Measurements from ENCODE around the gene NFKBIZ.
"Not testable (repeated sequence)": the region's sequence is repeated elsewhere in the genome, so short reads cannot be mapped to it uniquely, and the experiment has no call there.

NFKBIZ gene

DNA sequence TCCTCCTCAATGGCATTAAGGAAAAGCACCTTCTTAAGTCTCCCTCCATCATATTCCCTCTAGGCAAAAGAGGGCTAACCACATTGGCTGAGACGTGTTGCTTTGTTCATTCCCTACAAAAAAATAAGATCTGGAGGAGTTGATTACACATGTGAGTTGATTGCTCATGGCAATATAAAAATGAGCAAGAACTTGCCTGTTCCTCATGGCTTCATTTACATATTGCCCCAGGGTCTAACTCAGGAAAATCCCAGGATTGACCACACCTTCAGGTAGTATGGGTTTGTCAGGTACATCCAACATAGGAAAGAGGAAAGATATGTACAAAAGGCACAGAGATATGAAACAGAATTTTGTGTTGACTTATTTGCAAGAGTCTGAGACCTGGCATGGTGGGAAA lies 35.5 kb downstream of the NFKBIZ start:
- no peak for DNase-seq (ENCODE audit: low read depth)
- no peak overlapping the region for H3K4me3 ChIP-seq (ENCODE audit: low read depth, low read length)
- TF ChIP-seq, protein P1, sequence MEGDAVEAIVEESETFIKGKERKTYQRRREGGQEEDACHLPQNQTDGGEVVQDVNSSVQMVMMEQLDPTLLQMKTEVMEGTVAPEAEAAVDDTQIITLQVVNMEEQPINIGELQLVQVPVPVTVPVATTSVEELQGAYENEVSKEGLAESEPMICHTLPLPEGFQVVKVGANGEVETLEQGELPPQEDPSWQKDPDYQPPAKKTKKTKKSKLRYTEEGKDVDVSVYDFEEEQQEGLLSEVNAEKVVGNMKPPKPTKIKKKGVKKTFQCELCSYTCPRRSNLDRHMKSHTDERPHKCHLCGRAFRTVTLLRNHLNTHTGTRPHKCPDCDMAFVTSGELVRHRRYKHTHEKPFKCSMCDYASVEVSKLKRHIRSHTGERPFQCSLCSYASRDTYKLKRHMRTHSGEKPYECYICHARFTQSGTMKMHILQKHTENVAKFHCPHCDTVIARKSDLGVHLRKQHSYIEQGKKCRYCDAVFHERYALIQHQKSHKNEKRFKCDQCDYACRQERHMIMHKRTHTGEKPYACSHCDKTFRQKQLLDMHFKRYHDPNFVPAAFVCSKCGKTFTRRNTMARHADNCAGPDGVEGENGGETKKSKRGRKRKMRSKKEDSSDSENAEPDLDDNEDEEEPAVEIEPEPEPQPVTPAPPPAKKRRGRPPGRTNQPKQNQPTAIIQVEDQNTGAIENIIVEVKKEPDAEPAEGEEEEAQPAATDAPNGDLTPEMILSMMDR (IDR thresholded peaks at IDR 0.05; ENCODE audit: low read depth, low read length): no peak
- TF ChIP-seq POLR2A (IDR thresholded peaks at IDR 0.05; ENCODE audit: extremely low read depth, insufficient read length) (no peak), MYC (IDR thresholded peaks at IDR 0.05; ENCODE audit: low read depth, low read length) (no peak)
- TF ChIP-seq, protein P2, sequence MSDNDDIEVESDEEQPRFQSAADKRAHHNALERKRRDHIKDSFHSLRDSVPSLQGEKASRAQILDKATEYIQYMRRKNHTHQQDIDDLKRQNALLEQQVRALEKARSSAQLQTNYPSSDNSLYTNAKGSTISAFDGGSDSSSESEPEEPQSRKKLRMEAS (IDR thresholded peaks at IDR 0.05; ENCODE audit: low read depth, low read length): no peak

DNA sequence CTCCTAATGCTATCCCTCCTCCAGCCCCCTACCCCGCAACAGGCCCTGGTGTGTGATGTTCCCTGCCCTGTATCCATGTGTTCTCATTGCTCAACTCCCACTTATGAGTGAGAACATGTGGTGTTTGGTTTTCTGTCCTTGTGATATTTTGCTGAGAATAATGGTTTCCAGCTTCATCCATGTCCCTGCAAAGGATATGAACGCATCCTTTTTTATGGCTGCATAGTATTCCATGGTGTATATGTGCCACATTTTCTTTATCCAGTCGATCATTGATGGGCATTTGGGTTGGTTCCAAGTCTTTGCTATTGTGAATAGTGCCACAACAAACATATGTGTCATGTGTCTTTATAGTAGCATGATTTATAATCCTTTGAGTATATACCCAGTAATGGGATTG lies 36.3 kb downstream of the NFKBIZ start:
- not testable (repeated sequence) for DNase-seq (ENCODE audit: low read depth); H3K4me3 ChIP-seq (ENCODE audit: low read depth, low read length)

DNA sequence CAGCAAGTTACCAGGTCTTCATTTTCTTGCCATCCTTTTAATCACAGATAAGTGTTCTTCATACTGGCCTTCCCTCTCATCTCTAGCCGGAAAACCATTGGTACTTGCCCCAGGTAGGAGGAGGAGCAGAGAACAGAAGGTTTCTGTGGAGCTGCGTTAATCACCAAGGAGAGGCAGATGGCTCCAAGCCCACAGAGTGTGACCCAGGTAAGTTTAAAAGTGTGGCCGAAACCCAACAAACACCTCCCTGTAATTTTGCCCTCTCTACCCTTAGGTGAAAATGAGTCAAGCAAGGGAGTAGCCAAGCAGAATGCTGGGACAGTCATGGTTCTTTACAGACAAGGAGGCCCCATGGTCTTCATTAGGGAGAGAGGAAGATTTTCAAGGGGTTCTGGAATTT lies 37.3 kb downstream of the NFKBIZ start:
- TF ChIP-seq, protein P2 (IDR thresholded peaks at IDR 0.05; ENCODE audit: low read depth, low read length): no peak
- TF ChIP-seq POLR2A (IDR thresholded peaks at IDR 0.05; ENCODE audit: extremely low read depth, insufficient read length) (no peak), MYC (IDR thresholded peaks at IDR 0.05; ENCODE audit: low read depth, low read length) (no peak)
- TF ChIP-seq, protein P1 (IDR thresholded peaks at IDR 0.05; ENCODE audit: low read depth, low read length): no peak
- DNase-seq (ENCODE audit: low read depth): no peak
- H3K4me3 ChIP-seq (ENCODE audit: low read depth, low read length): no peak overlapping the region

DNA sequence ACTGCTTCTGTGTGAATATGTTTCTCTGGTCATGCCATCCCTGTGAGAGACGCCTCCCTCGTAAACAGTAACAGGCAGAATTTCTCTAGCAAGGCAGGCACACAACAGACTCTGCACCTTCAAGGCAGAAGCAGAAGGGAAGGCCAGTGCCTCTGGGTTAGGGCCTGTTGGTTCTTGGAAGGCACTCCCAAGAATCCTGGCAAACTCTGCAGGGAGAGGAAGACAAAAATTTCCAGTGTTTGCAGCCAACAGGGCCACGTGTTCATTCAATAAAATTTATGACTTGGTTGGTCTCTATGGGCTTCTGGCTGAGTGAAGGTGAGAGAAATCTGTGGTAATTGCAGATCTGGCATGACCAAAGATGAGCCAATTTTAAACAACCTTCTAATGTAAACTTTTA lies 39.3 kb downstream of the NFKBIZ start:
- DNase-seq (ENCODE audit: low read depth): no peak
- no peak for TF ChIP-seq MYC (IDR thresholded peaks at IDR 0.05; ENCODE audit: low read depth, low read length)
- no peak for TF ChIP-seq POLR2A (IDR thresholded peaks at IDR 0.05; ENCODE audit: extremely low read depth, insufficient read length)
- TF ChIP-seq, protein P2 (IDR thresholded peaks at IDR 0.05; ENCODE audit: low read depth, low read length): no peak
- TF ChIP-seq, protein P1 (IDR thresholded peaks at IDR 0.05; ENCODE audit: low read depth, low read length): no peak
- H3K4me3 ChIP-seq (ENCODE audit: low read depth, low read length): no peak overlapping the region

DNA sequence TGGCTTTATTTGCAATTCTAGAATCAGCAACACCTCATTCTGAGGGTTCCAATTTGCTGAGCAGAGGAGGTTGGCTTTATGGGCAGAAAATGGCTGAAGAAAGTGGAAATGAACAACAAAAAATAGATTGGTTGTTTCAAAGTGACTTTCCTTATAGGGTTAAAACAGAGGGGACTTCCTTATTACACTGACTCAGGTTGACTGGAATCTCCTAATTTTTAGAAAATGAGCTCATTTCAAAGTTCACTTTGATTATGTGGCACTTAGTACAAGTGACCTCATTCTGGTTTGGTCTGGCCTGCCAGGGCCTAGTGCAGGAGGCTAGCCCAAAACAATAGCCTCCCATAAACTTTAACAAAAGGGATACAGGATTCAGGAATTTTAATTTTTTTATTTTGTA lies 41.4 kb downstream of the NFKBIZ start:
- H3K4me3 ChIP-seq (ENCODE audit: low read depth, low read length): no peak overlapping the region
- TF ChIP-seq POLR2A (IDR thresholded peaks at IDR 0.05; ENCODE audit: extremely low read depth, insufficient read length) (no peak), MYC (IDR thresholded peaks at IDR 0.05; ENCODE audit: low read depth, low read length) (no peak)
- TF ChIP-seq, protein P1 (IDR thresholded peaks at IDR 0.05; ENCODE audit: low read depth, low read length): no peak
- TF ChIP-seq, protein P2 (IDR thresholded peaks at IDR 0.05; ENCODE audit: low read depth, low read length): no peak
- DNase-seq (ENCODE audit: low read depth): no peak

DNA sequence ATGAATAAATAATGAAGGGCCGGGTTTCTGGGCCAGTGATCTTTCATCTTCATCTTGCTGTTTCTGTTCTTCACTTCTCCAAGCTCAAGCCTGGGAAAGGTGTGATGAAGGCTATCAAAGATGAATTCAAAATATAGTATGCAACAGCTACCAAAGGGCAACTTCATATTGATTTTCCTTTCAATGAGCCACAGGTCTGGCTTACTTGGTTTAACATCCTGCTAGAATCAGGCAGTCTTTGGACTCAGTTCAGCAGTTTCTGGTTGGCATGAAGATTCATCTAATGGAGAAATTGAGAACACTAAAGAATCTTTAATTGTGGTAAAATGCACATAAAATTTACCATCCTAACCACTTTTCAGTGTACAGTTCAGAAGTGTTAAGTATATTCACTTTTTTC lies 43.3 kb downstream of the NFKBIZ start:
- TF ChIP-seq, protein P1 (IDR thresholded peaks at IDR 0.05; ENCODE audit: low read depth, low read length): no peak
- TF ChIP-seq, protein P2 (IDR thresholded peaks at IDR 0.05; ENCODE audit: low read depth, low read length): no peak
- TF ChIP-seq MYC (IDR thresholded peaks at IDR 0.05; ENCODE audit: low read depth, low read length): no peak
- TF ChIP-seq POLR2A (IDR thresholded peaks at IDR 0.05; ENCODE audit: extremely low read depth, insufficient read length): no peak
- DNase-seq (ENCODE audit: low read depth): no peak
- H3K4me3 ChIP-seq (ENCODE audit: low read depth, low read length): no peak overlapping the region
